HG03565 (cell line): ENCODE data around the gene DCAF17.
"Not testable (repeated sequence)": the region's sequence is repeated elsewhere in the genome, so short reads cannot be mapped to it uniquely, and the experiment has no call there.

ENCODE experiments used
- ATAC-seq: cut with Tn5 transposase; IDR thresholded peaks from one replicate; pipeline ENCODE4 v1.9.1; 2021; ENCODE audit warnings: mild to moderate bottlenecking, moderate library complexity; ENCODE audit not compliant: unreplicated experiment

The DCAF17 gene

DNA sequence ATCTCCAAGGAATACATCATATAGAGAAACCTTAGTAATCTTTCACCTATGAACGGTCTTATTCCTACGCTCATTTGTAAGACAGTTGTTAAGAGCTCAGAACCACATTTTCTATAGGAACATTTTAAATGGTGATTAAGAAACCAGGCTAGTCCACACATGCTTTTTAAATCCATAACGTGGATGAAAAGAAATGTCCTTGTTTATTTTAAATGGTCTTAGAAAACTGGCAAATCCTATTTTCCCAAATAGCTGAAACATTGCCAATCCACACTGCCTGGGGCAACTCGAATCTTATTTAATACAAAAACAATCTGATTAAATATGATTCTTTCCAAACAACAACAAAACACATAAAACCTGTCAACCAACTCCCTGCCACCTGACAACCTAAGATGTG is 23.9 kb upstream of the DCAF17 start:
- ATAC-seq: no peak

DNA sequence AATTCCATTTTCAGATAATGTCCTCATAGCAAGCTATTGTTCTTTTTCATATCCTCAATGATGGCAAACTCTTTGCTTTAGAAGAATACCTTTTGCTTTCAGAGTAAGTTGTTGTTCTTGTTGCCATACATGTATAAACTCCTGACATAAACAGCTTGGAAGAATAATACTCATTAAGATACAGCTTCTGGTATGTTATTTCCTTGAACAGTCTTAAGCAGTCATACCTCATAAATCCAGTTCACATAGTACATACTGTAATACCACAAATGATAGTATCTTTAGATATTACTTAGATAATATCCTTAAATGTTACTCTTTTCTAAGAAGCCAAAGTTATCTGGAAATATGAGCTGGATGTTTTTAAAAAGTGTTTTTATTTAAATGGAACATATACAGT is 23.4 kb upstream of the DCAF17 start:
- ATAC-seq: no peak

DNA sequence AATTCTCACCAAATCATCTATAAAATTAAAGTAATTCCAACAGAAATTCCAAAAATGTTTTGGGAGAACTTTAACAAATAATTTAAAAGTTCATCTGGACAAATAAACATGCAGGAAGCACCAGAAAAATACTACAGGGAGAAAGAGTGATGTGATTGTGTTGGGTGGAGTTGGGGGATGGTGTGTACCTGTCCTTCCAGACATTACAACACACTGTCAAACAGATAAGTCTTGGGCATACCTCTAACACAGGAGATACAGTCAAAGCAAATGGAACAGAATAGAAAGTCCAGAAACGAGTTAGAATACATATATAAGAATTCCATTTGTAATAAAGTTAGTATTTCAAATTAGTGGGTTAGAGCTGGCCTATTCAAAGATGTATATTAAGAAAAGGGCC is 22.8 kb upstream of the DCAF17 start:
- no peak for ATAC-seq

DNA sequence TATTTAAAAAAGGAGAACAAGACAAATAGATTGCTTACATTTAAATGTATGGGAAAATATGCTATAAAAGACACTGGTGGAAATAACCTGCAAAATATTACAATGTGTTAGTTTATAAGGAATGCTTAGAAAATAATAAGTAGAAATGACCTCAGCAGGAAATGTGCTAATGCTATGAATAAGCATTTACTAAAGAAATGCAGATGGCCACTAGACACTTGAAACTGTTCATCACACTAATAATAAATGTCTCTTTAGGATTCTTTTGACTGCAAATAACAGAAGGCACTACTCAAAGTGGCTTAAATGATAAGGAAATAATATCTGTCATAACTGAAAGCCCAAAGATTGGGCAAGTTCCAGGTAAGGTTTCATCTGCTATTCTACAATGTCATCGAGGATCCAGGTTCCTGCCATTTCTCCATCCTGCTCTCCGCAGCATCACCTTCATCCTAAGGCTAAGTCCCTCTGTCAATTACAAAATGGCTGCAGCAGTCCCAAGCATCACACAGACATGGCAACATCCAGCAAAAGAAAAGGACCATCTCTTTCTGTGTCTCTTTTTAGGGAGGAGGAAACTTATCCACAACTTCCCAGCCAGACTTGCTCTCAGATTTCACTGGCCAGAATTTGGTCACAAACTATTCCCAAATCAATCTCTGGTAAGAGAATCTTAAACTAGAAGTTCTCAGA is 22.1 kb upstream of the DCAF17 start:
- ATAC-seq: no peak

DNA sequence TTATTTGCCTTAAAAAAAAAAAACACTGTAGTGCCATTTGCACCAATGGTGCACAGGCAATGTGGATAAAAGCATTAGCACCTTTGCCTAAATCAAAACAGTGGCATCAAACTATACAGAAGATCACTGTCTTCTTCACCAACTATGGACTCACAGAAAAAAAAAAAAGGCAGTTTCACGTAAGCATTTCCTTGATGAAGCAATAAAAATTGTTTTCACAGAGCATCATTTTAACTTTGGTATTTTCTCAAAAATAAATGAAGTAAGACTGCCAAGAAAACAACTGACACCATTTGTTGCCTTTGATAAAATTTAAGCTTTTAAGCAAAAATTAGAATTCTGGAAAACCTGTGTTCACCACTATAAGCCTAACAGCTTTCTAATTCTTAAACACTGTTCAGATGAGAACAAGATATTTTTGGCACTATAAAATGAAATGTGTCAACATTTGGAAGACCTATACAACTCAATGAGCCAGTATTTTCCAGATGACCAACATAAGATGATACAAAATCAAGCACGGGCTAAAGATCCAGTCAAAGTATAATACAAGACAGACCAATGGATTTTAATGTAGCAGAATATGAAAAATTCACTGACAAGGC is 21.4 kb upstream of the DCAF17 start:
- ATAC-seq: no peak

DNA sequence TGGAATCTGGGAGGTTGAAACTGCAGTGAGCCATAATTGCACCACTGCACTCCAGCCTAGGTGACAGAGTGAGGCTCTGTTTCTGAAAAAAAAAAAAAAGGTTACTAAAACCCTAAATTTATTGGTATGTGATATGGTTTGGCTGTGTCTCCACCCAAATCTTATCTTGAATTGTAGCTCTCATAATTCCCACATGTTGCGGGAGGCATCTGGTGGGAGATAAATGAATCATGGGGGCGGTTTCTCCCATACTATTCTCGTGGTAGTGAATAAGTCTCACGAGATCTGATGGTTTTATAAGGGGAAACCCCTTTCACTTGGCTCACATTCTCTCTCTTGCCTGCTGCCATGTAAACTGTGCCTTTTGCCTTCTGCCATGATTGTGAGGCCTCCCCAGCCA is 19.4 kb upstream of the DCAF17 start:
- not testable (repeated sequence) for ATAC-seq

DNA sequence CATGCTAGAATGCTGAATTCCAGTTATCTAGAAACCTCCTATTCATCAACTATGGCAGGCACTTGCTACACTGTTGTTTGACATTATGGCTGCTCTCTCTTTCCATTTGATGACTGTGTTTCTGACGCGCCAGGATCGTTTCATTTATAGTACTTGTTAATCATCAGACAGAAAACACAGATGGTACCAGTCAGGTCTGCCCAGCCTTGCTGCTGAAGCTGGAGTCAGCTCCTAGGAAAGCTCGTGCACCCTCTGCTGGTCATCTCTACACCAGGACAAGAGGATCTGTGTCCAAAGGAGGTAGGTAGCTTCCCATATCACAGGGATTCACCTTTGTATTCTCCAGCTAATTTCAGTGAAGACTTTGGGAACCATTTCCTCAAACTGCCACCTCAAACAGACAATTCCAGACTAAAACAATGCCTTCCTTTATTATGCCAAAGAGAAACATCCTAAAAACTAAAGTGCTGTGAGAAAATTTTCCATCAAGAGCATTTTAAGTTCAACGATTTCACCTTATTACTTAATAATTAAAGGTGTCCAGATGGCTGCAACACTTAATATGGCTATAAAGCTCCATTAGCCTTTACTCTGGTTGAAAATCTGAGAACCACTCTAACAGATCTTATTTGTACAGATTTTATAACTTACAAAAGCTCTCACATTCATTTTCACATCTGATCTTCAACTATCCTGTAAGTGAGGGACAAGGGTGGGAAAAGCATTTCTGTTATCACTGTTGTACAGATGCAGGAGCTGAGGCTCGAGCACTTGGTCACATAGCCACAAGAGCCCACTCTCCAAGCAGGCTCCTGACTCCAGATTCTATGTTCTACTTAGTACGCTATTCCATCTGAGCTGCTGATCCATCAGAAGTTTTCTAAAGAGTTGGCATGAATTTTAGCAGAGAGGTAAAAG is 17.8 kb upstream of the DCAF17 start:
- peak; percentile 71 for ATAC-seq

DNA sequence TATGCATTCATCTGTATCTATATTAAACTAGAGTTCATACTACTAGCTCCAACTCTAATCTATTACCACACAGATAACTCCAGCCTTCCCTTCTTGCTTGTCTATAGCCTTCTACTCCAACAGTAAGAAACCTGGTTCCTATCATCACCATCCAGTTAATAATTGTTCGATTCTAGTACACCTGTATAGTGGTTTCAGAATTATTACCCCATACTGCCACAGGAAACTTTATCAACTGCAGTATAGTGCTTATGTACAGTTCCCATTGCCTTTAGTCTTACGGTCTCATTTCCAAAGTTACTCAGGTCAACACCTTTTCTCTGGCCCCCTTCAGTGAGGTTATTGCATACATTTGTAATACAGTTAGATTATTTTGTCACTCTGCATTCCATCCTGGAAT is 14.7 kb upstream of the DCAF17 start:
- ATAC-seq: no peak

DNA sequence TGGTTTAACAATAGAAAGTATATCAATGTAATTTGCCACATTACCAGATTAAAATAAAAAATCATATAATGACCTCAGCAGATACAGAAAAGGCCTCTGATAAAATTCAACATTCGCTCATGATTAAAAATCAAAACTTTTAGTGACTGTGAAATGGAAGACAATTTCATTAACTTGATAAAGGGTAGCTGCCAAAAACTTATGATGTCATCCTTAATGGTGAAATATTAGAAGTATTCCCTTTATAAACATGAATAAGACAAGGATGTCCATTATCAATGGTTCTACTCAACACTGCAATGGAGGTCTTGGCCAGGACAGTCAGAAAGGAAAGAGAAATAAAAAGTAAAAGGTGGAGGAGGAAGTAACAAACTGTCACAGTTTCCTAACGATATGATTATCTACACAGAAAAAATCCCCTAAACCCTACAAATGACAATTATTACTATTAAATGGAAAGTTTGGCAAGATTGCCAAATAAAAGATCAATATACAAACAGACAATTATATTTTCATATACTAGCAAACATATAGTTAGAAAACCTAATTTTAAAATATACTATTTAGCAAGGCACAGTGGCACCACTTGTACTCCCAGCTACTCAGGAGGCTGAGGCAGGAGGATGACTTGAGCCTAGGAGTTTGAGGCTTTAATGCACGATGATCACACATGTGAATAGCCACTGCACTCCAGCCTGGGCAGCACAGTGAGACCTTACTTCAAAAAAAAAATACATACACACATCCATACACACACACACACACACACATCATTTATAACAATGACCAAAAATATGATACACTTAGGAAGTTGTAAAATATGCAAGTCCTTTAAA is 13.1 kb upstream of the DCAF17 start:
- ATAC-seq: no peak

DNA sequence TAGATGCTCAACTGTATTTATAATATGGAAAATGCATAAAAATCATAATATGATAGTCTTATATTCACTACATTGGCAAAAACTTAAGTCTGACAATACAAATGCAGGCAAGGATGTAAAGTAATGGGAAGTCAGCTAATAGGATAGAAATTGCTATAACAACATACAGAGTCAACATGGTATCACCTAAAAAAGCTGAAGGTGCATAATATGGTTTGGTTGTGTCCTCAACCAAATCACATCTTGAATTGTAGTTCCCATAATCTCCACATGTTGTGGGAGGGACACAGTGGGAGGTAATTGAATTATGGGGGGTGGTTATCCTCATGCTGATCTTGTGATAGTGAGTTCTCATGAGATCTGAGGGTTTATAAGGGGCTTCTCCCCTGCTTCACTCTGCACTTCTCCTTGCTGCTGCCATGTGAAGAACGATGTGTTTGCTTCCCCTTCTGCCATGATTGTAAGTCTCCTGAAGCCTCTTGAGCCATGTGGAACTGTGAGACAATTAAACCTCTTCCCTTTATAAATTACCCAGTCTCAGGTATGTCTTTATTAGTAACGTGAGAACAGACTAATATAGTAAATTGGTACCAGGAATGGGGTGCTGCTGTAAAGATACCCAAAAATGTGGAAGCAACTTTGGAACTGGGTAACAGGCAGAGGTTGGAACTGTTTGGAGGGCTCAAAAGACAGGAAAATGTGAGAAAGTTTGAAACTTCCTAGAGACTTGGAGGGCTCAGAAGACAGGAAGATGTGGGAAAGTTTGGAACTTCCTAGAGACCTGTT is 11.1 kb upstream of the DCAF17 start:
- not testable (repeated sequence) for ATAC-seq

DNA sequence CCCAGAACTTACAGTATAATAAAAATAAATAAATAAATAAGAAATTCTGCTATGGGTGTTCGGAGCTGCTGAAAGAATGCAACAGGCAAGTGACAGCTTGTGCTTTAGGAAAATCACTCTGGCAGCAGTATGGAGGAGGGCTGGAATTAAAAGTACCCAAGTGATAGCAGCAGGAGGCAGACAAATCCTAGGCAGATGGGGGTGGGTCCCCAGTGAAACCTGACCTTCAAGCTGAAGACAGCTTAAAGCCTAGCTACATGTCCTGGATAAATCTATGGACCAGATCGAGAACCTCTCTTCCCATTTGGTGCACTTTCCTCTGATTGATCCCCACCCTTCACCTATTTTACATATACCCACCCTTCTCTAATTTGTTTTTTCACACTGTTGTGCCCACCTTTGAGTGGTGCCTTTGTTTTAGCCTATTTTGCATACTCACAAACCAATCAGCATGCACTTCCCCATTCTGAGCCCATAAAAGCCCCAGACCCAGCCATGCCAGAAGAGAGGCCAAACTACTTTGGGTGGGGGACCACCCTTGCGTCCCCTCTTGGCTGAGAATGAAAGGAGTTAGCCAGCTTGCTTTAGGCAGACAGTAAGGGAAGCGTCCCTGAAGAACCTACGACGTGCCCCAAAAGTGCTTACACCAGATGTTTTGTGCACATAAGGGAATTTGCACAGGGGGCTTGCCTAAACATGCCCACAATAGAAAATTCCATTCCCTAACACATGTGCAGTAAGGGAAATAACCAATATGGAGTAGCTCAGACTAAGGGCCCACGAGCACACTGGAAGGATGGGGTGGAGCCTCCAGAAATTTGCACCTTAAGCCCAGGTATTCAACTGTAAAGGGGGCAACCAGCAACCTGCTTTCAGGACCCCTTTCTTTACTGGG is 3.3 kb upstream of the DCAF17 start:
- no peak for ATAC-seq

DNA sequence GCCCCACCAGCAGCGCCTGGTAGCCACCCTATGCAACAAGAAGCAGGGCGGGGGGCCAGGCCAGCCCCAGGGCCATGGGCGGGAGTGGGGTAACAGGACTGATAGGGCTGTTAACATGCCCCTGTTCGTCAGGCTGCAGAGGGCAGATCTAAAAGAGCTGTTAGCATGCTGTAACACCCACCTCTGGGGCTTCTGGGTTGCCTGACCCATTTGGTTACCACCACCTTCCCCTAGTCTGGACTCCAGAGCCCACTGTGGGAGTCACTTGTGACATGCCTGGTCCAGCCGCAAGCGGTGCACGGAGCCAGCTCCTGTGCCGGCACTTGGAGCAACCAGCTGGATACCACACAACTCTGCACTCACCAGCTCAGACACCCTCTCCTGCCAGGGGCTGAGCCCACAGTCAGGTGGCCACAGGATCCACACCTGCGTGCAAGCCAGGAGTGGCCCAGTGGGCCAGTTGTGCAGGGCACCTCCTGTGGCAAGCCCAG is 2.3 kb upstream of the DCAF17 start:
- no peak for ATAC-seq

DNA sequence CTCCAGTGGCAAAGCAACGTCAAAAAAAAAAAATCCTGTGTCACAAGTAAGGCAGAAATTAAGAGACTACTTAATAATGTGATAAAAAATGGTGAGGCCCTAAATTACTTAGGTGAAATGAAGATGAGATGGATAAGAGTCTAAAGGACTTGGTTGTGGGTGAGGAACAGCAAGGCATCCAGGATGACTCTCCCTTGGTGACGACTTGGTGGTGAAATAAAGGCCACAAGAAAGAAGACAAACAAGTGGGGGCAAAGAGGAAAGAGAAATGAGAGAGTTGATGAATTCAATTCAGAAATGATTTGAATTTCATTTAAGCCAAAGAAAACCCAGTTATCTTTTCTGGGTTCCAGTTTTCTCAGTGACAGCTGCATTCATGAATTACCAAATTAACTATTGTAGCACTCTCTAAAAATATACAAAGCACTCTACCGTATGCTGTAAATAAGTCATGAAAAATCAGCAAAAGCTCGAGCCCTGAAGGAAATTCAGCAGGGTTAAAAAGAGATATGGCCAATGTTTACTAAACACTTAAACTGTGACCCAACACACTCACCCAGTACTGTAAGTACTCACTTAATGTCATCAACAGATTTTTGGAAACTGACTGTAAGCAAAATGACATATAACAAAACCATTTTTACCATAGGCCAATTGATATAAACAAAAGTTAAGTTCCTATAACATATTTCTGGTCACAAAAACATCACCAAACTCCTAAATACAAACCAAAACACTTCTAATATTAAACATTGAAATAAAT is 1.6 kb upstream of the DCAF17 start:
- no peak for ATAC-seq

DNA sequence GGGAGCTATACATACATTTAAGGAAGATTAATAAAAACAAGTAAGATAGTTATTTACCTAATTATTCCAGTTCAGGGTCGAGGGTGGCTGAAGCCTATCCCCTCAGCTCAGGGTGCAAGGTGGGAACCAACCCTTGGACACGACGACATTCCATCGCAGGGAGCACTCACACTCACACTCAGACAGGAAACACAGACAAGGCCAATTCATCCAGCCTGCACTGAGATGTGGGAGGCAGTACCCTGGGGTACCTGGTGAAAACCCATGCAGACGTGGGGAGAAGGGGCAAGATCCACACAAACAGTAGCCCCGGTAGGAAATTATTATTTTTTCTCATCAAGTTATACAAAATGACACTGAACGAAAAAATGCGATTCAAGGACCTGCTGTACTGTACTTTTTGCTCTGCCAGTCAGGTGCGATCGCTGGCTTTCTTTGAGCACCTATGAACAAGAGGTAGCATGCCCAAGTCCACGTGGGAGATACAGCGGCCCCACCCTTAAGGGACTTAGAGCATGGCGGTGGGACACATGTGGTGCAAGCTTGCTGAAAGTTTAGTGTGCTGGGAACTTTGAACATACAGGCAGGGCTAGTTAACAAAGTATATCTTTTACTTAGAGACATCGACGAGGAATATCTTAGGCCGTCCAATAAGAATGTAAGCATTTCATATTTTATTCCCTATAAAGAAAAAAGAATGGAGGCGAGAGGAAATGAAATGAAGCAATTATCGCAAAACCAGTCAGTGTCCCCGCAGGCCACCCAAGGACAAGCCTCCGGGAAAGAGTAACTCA is 860 bp upstream of the DCAF17 start:
- ATAC-seq: no peak

DNA sequence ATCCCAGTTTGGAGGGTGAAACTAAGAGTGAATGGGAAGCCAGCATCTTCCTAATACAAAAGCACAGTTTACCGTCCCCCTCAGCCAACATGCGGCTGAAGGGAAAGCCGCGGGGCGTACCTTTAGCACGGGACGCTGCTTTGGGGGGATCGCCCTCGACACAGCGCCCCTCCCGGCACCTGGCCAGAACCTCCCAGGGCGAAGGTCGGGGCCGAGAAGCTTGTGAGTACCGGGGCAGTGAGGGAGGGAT is 338 bp upstream of the DCAF17 start, which contains the start of gene METTL8:
Gene METTL8 (minus strand): TSS at position 228 of the 250 bp plus-strand sequence. CDS start 41,805 bp downstream, outside the sequence.
- ATAC-seq: no peak

DNA sequence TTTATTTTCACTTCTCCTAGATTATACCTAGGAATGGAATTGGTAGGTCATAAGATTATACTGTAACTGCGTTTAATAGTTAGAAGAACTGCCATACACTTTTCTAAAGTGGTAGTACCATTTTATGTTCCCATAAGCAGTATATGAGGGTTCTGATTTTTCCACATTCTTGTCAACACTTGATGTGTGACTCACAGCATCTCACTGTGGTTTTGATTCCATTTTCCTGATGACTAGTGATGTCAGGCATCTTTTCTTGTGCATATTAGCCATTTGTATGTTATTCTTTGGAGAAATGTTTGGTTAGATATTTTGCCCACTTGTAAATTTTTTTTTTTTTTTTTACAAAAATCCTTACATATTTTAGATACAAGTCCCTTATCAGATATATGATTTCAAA is 2.3 kb downstream of the DCAF17 start:
- ATAC-seq: no peak

DNA sequence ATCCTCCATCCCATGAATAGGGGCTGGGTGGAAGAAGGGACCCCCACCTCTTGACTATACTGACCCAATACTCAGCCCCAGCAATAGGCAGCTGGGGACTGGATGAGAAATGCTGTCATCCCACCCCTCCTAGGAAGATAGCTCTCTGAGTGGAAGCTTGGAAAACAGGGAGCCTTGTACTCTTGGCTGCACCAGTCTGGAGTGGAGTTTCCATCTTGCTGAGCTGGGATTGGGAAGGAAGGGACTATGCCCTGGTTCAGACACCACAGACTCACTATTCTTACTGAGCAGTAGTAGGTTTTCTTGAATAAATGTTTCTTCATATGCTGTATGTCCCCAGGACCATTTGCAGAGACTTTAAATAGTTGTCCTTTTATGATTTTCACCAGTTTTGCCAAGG is 7.4 kb downstream of the DCAF17 start:
- no peak for ATAC-seq

DNA sequence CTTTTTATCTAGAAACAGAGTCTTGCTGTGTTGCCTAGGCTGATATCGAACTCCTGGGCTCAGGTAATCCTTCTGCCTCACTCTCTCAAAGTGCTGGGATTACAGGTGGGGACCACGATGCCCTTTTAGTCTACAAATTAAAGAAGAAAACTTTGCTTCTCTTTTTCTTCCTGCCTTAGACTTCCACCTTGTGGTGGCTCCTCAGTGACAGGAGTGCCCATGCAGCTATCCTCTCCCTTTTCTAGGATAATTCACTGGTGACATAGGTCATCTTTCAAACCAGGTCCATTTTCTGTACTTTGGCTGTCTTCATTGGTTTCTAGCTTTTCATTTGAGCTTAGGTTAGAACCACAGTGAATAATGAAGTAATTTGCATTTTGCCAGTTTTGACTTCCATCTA is 13.6 kb downstream of the DCAF17 start:
- ATAC-seq: no peak
